ENCODE measurements around the gene ZNF92.
"Not testable (repeated sequence)": the region's sequence is repeated elsewhere in the genome, so short reads cannot be mapped to it uniquely, and the experiment has no call there.

ZNF92 gene

DNA sequence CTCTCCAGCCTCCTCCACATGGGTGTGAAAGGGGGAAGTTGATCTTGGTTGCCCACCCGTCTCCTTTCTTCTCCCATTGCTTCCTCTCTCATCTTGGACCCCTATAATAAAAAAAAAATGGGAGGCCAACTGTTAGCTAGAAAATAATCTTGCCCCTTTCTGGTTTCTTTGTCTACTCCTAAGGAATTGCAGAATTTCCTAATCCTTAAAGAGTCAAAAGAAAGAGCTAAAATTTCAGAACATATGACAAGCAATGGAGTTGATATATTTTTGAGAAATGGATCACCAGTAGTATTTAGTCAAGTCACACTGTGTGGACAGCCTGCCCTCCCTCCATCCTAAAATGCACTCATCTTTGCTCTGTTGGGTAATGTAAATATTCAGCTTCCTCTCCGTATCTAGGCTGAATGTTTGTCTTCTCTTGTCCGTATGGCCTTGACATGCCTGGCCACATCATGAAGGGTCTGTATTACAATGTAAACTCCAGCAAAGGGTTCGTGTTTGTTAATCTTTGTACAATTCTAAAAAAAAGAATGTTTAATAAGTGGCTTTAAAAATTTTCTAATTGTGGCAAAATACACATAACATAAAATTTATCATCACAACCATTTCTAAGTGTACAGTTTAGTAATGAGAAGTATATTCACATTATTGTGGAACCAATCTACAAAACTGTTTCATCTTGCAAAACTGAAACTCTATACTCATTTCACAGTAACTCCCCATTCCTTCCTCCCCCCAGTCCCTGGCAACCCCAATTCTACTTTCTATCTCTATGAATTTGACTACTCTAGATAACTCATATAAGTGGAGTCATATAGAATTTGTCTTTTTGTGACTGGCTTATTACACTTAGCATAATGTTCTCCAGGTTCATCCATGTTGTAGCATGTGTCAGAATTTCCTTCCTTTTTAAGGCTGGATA is 71.5 kb downstream of the ZNF92 start:
- H3K36me3 ChIP-seq (ENCODE audit: control insufficient read depth, insufficient read depth, low read length) = no peaks in the 10 kb centered on the region
- H3K4me1 ChIP-seq (ENCODE audit: control insufficient read depth, insufficient read depth, low read length, poor library complexity, severe bottlenecking) = no peaks in the 10 kb centered on the region
- no peak overlapping the region for H3K4me3 ChIP-seq (ENCODE audit: insufficient read depth, low read depth, low read length, poor library complexity, severe bottlenecking)
- DNase-seq = no peak
- H3K27ac ChIP-seq (ENCODE audit: insufficient read depth, low read length, poor library complexity, severe bottlenecking) = no peak overlapping the region
- no peaks in the 10 kb centered on the region for H3K27me3 ChIP-seq (replicated peaks; ENCODE audit: control insufficient read depth, insufficient read depth, low read length, poor library complexity, severe bottlenecking)
- no peaks in the 10 kb centered on the region for H3K9me3 ChIP-seq (ENCODE audit: control insufficient read depth, low read length)

- H3K4me1 ChIP-seq (ENCODE audit: control insufficient read depth, insufficient read depth, low read length, poor library complexity, severe bottlenecking); H3K27me3 ChIP-seq (replicated peaks; ENCODE audit: control insufficient read depth, insufficient read depth, low read length, poor library complexity, severe bottlenecking); DNase-seq; H3K4me3 ChIP-seq (ENCODE audit: insufficient read depth, low read depth, low read length, poor library complexity, severe bottlenecking); H3K27ac ChIP-seq (ENCODE audit: insufficient read depth, low read length, poor library complexity, severe bottlenecking); H3K9me3 ChIP-seq (ENCODE audit: control insufficient read depth, low read length); H3K36me3 ChIP-seq (ENCODE audit: control insufficient read depth, insufficient read depth, low read length): not testable (repeated sequence)
These were observed 73.4 kb downstream of the ZNF92 start for GRCh38 chr7:65447041-65447440.

DNA sequence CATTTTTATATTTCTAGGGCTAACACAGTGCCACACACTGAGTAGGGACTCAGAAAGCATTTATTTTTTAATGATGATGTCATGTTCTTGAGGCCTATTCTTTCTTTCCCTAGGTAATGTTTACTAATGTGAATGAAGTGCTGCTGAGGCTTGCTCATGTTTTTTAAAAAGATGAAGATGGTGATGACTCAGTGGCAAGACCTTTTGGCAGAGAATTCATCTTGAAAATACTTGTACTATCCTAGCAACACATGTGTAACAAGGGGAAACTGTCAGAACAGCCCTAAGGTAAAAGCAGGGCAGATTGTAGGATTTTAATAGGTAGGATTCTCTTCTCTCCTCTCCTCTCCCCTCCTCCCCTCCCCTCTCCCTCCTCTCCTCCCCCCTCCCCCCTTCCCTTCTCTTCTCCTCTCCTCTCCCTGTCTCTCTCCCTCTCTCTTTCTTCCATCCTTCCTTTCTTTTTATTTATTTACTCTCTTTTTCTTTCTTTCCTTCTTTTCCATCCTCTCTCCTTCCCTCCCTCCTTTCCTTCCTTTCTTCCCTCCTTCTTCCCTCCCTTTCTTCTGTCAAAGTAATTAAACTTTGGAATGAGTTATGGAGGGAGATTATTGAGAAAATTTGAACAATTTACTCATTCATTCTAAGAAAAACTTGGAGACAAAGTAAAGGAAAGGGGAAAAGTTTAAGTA is 75.3 kb downstream of the ZNF92 start:
- Histone ChIP-seq H3K27ac (ENCODE audit: insufficient read depth, low read length, poor library complexity, severe bottlenecking) (no peak overlapping the region), H3K9me3 (ENCODE audit: control insufficient read depth, low read length) (no peaks in the 10 kb centered on the region), H3K27me3 (replicated peaks; ENCODE audit: control insufficient read depth, insufficient read depth, low read length, poor library complexity, severe bottlenecking) (no peaks in the 10 kb centered on the region), H3K4me3 (ENCODE audit: insufficient read depth, low read depth, low read length, poor library complexity, severe bottlenecking) (no peak overlapping the region), H3K36me3 (ENCODE audit: control insufficient read depth, insufficient read depth, low read length) (no peaks in the 10 kb centered on the region), H3K4me1 (ENCODE audit: control insufficient read depth, insufficient read depth, low read length, poor library complexity, severe bottlenecking) (no peaks in the 10 kb centered on the region)
- no peak for DNase-seq

DNA sequence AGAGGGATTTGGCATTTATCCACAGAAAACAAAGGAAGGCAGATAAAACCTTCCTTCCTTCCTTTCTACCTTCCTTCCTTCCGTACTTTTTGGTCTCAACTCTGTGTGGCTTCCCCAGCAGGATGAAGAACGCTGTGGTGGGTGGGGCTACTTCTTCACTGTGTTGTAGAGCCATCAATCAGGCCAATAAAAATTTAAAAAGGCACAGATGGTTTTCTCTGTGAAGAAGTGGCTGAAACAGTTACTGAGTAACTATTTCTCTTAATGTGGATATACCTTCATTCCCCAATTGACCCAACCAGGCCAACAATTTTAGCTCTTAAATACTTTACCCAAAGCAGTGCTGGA is 75.8 kb downstream of the ZNF92 start:
- no peak for DNase-seq
- Histone ChIP-seq H3K4me1 (ENCODE audit: control insufficient read depth, insufficient read depth, low read length, poor library complexity, severe bottlenecking) (no peaks in the 10 kb centered on the region), H3K27ac (ENCODE audit: insufficient read depth, low read length, poor library complexity, severe bottlenecking) (no peak overlapping the region), H3K4me3 (ENCODE audit: insufficient read depth, low read depth, low read length, poor library complexity, severe bottlenecking) (no peak overlapping the region), H3K27me3 (replicated peaks; ENCODE audit: control insufficient read depth, insufficient read depth, low read length, poor library complexity, severe bottlenecking) (no peaks in the 10 kb centered on the region), H3K9me3 (ENCODE audit: control insufficient read depth, low read length) (no peaks in the 10 kb centered on the region), H3K36me3 (ENCODE audit: control insufficient read depth, insufficient read depth, low read length) (no peaks in the 10 kb centered on the region)
